Ectodermal cell (in vitro differentiated cells): ENCODE data around the gene SIRPB1.

ENCODE experiments used
- H3K27ac ChIP-seq: 2 replicates; pipeline ENCODE4 v1.7.0; 2013; ENCODE audit warnings: mild to moderate bottlenecking, low read depth, low read length; ENCODE audit not compliant: insufficient read depth, poor library complexity, severe bottlenecking
- H3K27me3 ChIP-seq: 2 replicates; pipeline ENCODE4 v1.7.0; 2013; ENCODE audit warnings: mild to moderate bottlenecking, low read length; ENCODE audit not compliant: insufficient read depth, control insufficient read depth, poor library complexity, severe bottlenecking
- H3K36me3 ChIP-seq: one replicate; pipeline ENCODE4 v1.7.0; 2013; ENCODE audit warnings: low read length; ENCODE audit not compliant: control insufficient read depth, insufficient read depth
- H3K4me1 ChIP-seq: one replicate; pipeline ENCODE4 v1.7.0; 2013; ENCODE audit warnings: low read length; ENCODE audit not compliant: control insufficient read depth, insufficient read depth
- H3K4me3 ChIP-seq: 2 replicates; pipeline ENCODE4 v1.7.0; 2013; ENCODE audit warnings: low read depth, low read length, control low read depth; ENCODE audit not compliant: insufficient read depth
- H3K9me3 ChIP-seq: 2 replicates; pipeline ENCODE4 v1.7.0; 2013; ENCODE audit warnings: mild to moderate bottlenecking, low read length, moderate library complexity; ENCODE audit not compliant: control insufficient read depth
- WGBS, 2 experiments: methylation state at CpG; one replicate each; pipeline ENCODE4 v1.1.7; 2013; ENCODE audit warnings: missing lambda C conversion rate in 2 of 2; 5-methylcytosine and 5-hydroxymethylcytosine counted together

The SIRPB1 gene

GRCh38 chr20:1637226-1637625 is 17.4 kb upstream of the SIRPB1 start:
- H3K4me1 ChIP-seq, result no peaks in the 10 kb centered on the region
- no peak overlapping the region for H3K4me3 ChIP-seq
- no peaks in the 10 kb centered on the region for H3K9me3 ChIP-seq
- WGBS, 2 experiments, result 90 to 91% methylated on average over 2 of the region's 2 CpGs
- H3K27me3 ChIP-seq, result no peaks in the 10 kb centered on the region
- no peaks in the 10 kb centered on the region for H3K36me3 ChIP-seq
- no peak overlapping the region for H3K27ac ChIP-seq

- Histone ChIP-seq H3K4me1 (no peaks in the 10 kb centered on the region), H3K27ac (no peak overlapping the region), H3K9me3 (no peaks in the 10 kb centered on the region), H3K36me3 (no peaks in the 10 kb centered on the region), H3K4me3 (no peak overlapping the region), H3K27me3 (no peaks in the 10 kb centered on the region)
- WGBS, 2 experiments, result 92 to 94% methylated on average over 2 of the region's 2 CpGs
Observed at GRCh38 chr20:1636621-1637020, 16.8 kb upstream of the SIRPB1 start.

GRCh38 chr20:1635291-1635979 is 15.6 kb upstream of the SIRPB1 start:
- no peak overlapping the region for H3K27ac ChIP-seq
- H3K9me3 ChIP-seq, result no peaks in the 10 kb centered on the region
- H3K4me1 ChIP-seq, result no peaks in the 10 kb centered on the region
- 88 to 90% methylated on average over 10 of the region's 10 CpGs for WGBS, 2 experiments
- H3K27me3 ChIP-seq, result no peaks in the 10 kb centered on the region
- no peak overlapping the region for H3K4me3 ChIP-seq
- no peaks in the 10 kb centered on the region for H3K36me3 ChIP-seq

GRCh38 chr20:1633535-1633934 is 13.7 kb upstream of the SIRPB1 start:
- H3K4me3 ChIP-seq, result no peak overlapping the region
- no peaks in the 10 kb centered on the region for H3K27me3 ChIP-seq
- H3K4me1 ChIP-seq, result no peaks in the 10 kb centered on the region
- 95% methylated on average over 4 of the region's 4 CpGs for WGBS, 2 experiments
- H3K9me3 ChIP-seq, result no peaks in the 10 kb centered on the region
- no peak overlapping the region for H3K27ac ChIP-seq
- no peaks in the 10 kb centered on the region for H3K36me3 ChIP-seq

GRCh38 chr20:1632178-1632577 is 12.4 kb upstream of the SIRPB1 start:
- Histone ChIP-seq H3K4me3 (no peak overlapping the region), H3K4me1 (no peaks in the 10 kb centered on the region), H3K36me3 (no peaks in the 10 kb centered on the region), H3K27me3 (no peaks in the 10 kb centered on the region), H3K9me3 (no peaks in the 10 kb centered on the region), H3K27ac (no peak overlapping the region)
- WGBS, 2 experiments, result 89 to 92% methylated on average over 4 of the region's 4 CpGs

- WGBS, 2 experiments, result 67 to 71% methylated on average over 9 of the region's 9 CpGs
- Histone ChIP-seq H3K27me3 (no peaks in the 10 kb centered on the region), H3K4me1 (no peaks in the 10 kb centered on the region), H3K36me3 (no peaks in the 10 kb centered on the region), H3K4me3 (no peak overlapping the region), H3K9me3 (no peaks in the 10 kb centered on the region), H3K27ac (no peak overlapping the region)
Observed at GRCh38 chr20:1631309-1632151, 11.7 kb upstream of the SIRPB1 start.

GRCh38 chr20:1630186-1630585 is 10.4 kb upstream of the SIRPB1 start:
- Histone ChIP-seq H3K4me3 (no peak overlapping the region), H3K27me3 (no peaks in the 10 kb centered on the region), H3K4me1 (no peaks in the 10 kb centered on the region), H3K27ac (no peak overlapping the region), H3K9me3 (no peaks in the 10 kb centered on the region), H3K36me3 (no peaks in the 10 kb centered on the region)
- 93 to 95% methylated on average over 5 of the region's 5 CpGs for WGBS, 2 experiments

GRCh38 chr20:1629321-1629720 is 9.5 kb upstream of the SIRPB1 start:
- Histone ChIP-seq H3K36me3 (no peaks in the 10 kb centered on the region), H3K27ac (no peak overlapping the region), H3K9me3 (no peaks in the 10 kb centered on the region), H3K4me1 (no peaks in the 10 kb centered on the region), H3K4me3 (no peak overlapping the region), H3K27me3 (no peaks in the 10 kb centered on the region)
- 94 to 95% methylated on average over 5 of the region's 5 CpGs for WGBS, 2 experiments

- Histone ChIP-seq H3K4me1 (no peaks in the 10 kb centered on the region), H3K36me3 (no peaks in the 10 kb centered on the region), H3K27me3 (no peaks in the 10 kb centered on the region), H3K9me3 (no peaks in the 10 kb centered on the region), H3K27ac (no peak overlapping the region), H3K4me3 (no peak overlapping the region)
- 85 to 94% methylated on average over 5 of the region's 5 CpGs for WGBS, 2 experiments
Observed at GRCh38 chr20:1628621-1629020, 8.8 kb upstream of the SIRPB1 start.

- no peaks in the 10 kb centered on the region for H3K4me1 ChIP-seq
- no peak overlapping the region for H3K4me3 ChIP-seq
- no peak overlapping the region for H3K27ac ChIP-seq
- no peaks in the 10 kb centered on the region for H3K27me3 ChIP-seq
- H3K9me3 ChIP-seq, result no peaks in the 10 kb centered on the region
- whole genome bisulfite sequencing, 2 experiments, result 96 to 100% methylated on average over 1 to 2 of the region's 2 CpGs
- H3K36me3 ChIP-seq, result no peaks in the 10 kb centered on the region
Observed at GRCh38 chr20:1627200-1627550, 7.4 kb upstream of the SIRPB1 start.
